ENCODE measurements around the gene PEPD.

Gene PEPD

DNA sequence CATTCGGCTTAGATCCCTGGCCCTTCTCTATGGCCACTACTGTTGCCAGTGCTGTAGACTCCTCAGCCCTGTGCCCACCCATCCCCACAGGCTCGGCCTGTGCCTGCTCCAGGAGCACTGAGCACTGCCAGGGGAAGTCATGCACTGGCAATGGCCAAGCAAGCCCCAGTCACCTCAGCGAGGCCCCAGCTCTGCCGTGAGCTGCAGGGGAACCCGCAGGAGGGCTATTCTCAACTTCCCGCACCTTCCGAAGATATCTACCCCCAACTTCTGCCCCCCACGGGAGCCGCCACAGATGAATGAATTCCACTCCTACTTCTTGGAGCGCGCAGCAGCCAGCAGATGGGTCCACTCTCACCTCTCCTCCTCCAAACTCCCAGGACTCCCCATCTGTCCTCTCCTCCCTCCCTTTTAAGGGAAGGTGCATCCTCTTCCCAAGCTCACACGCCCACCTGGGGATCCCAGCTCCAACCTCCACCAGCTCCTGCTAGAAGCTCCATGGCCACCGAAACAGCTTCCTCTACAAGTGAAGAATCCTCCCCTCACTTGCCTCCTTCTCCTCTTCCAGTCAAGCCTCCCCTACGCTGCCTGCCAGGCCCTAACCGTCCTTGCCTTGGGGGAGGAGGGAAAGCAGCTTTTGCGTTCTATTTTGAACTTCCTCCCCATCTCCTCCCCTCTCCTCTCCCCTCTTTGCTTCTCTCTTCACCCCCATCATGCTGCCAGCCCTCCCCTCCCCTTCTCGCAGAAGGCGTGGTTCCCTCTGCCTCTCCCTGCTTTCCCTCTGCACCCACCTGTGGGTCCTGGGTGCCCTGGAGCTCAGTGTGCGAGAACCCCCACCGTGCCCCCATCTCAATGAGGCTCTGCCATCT lies 52.2 kb downstream of the PEPD start:
- peak overlapping the region; percentile 62 to 77 for H3K27ac Mint-ChIP-seq

DNA sequence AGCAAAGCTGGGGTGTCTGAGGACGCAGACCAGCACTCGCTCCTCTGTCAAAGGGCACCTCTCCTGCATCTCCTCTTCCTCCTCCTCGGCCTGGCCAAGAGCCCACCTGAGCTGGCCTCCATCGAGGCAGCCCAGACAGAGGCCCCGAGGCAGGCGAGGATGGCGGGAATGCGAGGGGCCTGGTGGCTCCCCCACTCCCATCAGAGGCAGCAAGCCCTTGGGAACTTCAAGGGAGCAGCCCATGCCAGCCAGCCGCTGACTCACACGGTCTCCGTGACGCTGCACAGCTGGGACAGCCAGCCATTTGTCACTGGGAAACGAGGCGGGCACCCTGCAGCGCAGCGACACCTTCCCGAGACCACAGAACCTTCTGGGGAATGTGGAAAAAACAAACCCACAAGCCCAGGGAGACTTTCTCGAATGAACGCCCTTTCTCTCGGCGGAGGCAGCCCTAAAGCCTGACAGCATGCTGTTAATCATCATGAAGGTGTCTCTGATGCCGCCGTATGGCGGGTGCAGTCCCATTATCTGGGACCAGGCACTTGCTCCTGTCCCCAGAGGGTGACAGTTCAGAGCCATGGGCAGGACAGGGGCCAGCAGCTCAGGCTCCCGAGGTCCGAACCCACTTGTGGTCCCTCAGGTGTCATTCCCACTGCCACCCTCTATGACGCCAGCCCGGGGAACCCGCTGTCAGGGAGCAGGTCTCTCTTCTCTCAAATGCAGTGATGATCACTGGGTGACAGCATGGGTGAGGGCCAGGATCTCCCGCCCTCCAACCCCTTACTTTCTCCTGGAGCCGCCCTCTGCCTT lies 53.0 kb downstream of the PEPD start:
- no peaks in the 10 kb centered on the region for H3K36me3 Mint-ChIP-seq (ENCODE audit: insufficient read depth)

More for the DNA sequence above, 52.2 kb downstream of the PEPD start:
- Mint-ChIP-seq H3K9me3 (no peaks in the 10 kb centered on the region), H3K27me3 (no peaks in the 10 kb centered on the region), H3K4me3 (no peak overlapping the region), H3K4me1 (ENCODE audit: low read depth in 2 of 2) (peaks cover 10 to 16% of the 10 kb centered on the region in 2 donors), H3K36me3 (ENCODE audit: insufficient read depth) (peaks cover 3% of the 10 kb centered on the region)
- DNase-seq = no peak
- no peak for ATAC-seq (replicated peaks)

DNA sequence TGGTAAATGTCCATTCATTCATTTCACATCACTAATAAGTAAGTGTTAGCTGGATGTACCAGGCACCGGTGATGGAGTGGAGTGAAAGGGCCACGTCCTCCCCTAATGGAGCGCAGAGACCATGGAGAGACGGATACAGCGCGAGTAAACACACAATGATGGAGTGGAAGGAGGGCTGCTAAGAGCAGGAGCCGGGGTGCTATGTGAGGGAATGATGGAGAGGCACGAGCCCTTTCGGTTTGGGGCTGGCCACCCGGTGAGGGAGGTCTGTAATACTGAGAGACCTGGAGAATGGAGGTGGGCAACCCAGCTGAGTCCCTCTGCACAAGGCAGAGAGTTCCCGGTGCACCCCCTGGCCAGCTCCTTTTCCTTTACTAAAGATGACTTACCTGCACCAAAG lies 53.7 kb downstream of the PEPD start:
- H3K4me1 Mint-ChIP-seq (ENCODE audit: low read depth in 2 of 2) = peaks cover 5 to 16% of the 10 kb centered on the region in 2 donors
- no peak for ATAC-seq (replicated peaks)
- H3K27me3 Mint-ChIP-seq = no peaks in the 10 kb centered on the region
- H3K27ac Mint-ChIP-seq = no peak overlapping the region
- no peaks in the 10 kb centered on the region for H3K9me3 Mint-ChIP-seq
- no peak overlapping the region for H3K4me3 Mint-ChIP-seq
- no peak for DNase-seq
- no peaks in the 10 kb centered on the region for H3K36me3 Mint-ChIP-seq (ENCODE audit: insufficient read depth)

More for the DNA sequence above, 53.0 kb downstream of the PEPD start:
- ATAC-seq (replicated peaks) (no peak), DNase-seq (no peak)
- peak overlapping the region in 1 of 2 donors; percentile 62 for H3K27ac Mint-ChIP-seq
- H3K27me3 Mint-ChIP-seq = no peaks in the 10 kb centered on the region
- H3K9me3 Mint-ChIP-seq = no peaks in the 10 kb centered on the region
- H3K4me1 Mint-ChIP-seq (ENCODE audit: low read depth in 2 of 2) = peaks cover 8 to 16% of the 10 kb centered on the region in 2 donors
- H3K4me3 Mint-ChIP-seq = no peak overlapping the region

DNA sequence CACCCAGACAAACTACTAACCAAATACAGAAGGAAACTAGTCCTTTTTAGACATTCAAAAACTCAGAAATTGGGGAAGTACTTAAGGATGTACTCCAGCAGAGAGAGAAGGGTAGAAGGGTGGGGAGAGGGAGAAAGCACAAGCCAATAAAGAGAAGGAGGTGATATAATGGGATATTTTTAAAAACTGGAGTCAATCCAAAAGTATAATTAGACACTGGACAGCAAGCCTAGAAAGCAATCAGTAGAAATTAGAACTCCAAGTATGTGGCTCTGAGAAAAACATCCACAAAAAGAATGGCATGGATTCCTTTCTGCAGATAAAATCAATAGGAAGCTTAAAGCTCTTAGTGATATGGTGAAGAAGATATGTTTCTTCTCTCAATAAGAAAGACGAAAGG lies 55.8 kb downstream of the PEPD start:
- Mint-ChIP-seq H3K4me1 (ENCODE audit: low read depth in 2 of 2) (peaks cover 5 to 16% of the 10 kb centered on the region in 2 donors), H3K27ac (peak overlapping the region in 1 of 2 donors; percentile 50), H3K27me3 (no peaks in the 10 kb centered on the region), H3K36me3 (ENCODE audit: insufficient read depth) (no peaks in the 10 kb centered on the region), H3K4me3 (no peak overlapping the region), H3K9me3 (no peaks in the 10 kb centered on the region)
- no peak for ATAC-seq (replicated peaks)
- DNase-seq = no peak

DNA sequence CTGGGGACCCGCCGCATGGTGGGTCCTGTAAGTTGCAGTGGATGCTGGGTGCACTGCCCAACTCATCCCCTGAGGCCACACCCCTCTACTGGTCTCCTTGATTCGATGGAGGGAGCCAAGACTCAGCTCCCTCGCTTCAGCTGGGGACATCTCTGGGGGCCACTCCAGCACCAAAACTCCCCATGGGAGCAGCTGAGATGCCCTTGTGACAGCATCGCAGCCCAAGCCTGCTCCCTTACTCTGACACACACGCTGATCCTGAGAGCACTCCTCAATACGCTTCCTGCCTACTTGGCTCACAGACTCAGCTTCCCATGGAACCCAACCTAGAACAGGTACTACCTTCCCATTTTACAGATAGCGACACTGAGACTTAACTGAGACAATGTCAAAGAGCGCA lies 56.2 kb downstream of the PEPD start:
- Mint-ChIP-seq H3K27ac (peak overlapping the region in 1 of 2 donors; percentile 50), H3K27me3 (no peaks in the 10 kb centered on the region), H3K4me3 (no peak overlapping the region), H3K4me1 (ENCODE audit: low read depth in 2 of 2) (peaks cover 5 to 18% of the 10 kb centered on the region in 2 donors), H3K36me3 (ENCODE audit: insufficient read depth) (no peaks in the 10 kb centered on the region), H3K9me3 (no peaks in the 10 kb centered on the region)
- ATAC-seq (replicated peaks) (no peak), DNase-seq (no peak)

DNA sequence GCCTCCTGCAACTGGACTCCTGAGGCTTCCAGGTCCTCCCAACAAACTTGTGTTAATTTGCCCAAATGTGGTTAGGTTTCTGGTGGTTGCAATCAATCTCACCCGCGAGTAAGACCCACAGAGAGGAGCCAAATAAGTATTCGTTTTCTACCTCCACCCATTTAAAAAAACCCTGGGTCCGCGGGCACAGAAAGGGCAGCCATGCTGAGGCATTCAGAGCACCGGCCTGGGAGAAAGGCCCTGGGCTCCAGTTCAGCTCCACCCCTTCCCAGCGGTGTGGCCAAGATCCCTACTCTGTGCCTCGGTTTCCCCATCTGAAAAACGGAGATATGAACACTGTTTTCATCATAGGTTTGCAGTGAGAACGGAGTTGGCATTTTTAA lies 56.9 kb downstream of the PEPD start:
- ATAC-seq (replicated peaks) (no peak), DNase-seq (no peak)
- Mint-ChIP-seq H3K27ac (no peak overlapping the region), H3K27me3 (no peaks in the 10 kb centered on the region), H3K36me3 (ENCODE audit: insufficient read depth) (no peaks in the 10 kb centered on the region), H3K4me3 (no peak overlapping the region), H3K9me3 (no peaks in the 10 kb centered on the region), H3K4me1 (ENCODE audit: low read depth in 2 of 2) (peaks cover 3 to 12% of the 10 kb centered on the region in 2 donors)

DNA sequence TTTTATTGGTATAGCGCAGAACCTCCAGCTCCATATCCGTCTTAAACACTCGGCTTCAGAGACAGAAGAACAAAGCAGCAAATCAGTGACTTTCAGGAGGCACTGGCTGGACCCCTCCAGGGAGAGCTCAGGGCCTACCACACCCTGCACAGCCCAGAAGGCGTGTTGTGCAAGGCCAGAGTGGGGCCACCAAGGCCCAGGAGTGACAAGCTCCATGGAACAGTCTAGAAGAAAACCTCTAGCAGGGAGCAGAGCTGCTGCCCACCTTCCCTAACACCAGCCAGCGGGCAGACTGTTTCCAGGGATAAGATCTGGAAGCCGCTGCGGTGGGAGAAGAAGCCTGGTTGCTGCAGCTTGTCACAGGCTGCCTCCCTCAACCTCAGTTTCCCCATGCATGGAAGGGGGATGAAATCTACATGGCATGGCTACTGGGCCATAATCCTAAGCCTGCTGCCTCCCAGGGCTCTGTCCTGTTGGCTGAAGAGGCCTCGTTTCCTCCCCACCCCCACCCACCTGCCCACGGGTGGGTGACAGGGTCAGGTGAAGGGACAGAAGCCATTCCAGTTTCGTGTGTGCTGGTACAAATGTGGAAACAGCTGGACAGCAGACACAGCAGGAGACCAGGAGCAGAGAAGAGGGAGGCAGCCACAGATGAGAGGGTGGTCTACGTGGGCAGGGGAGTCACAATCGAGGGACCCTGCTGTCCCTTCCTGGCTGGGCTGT lies 57.4 kb downstream of the PEPD start:
- no peak overlapping the region for H3K27ac Mint-ChIP-seq
- DNase-seq = no peak

DNA sequence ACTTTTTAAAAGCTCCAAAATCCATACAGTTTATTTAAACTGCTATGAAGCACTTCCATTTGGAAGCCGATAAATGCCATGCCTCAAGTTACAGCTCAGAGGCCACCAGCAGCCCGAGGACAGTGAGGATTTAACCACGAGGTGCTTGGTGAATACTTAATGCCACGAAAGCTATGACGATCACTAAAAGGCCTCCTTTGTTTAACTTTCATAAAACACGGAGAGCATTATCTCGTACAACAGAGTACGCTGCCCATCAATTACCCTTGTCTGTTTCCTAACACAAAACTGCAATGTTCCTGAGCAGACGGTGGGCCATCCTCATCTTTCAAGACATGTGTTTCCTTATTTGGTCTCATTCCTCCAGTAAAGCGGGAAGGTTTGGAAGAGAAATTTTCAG lies 58.4 kb downstream of the PEPD start:
- Mint-ChIP-seq H3K27ac (no peak overlapping the region), H3K4me1 (ENCODE audit: low read depth in 2 of 2) (peaks cover 3 to 6% of the 10 kb centered on the region in 2 donors), H3K4me3 (no peak overlapping the region), H3K9me3 (no peaks in the 10 kb centered on the region), H3K27me3 (no peaks in the 10 kb centered on the region), H3K36me3 (ENCODE audit: insufficient read depth) (no peaks in the 10 kb centered on the region)
- ATAC-seq (replicated peaks) (no peak), DNase-seq (no peak)

More for the DNA sequence above, 57.4 kb downstream of the PEPD start:
- Mint-ChIP-seq H3K36me3 (ENCODE audit: insufficient read depth) (no peaks in the 10 kb centered on the region), H3K4me1 (ENCODE audit: low read depth in 2 of 2) (peaks cover 3 to 6% of the 10 kb centered on the region in 2 donors), H3K27me3 (no peaks in the 10 kb centered on the region), H3K9me3 (no peaks in the 10 kb centered on the region), H3K4me3 (no peak overlapping the region)
- no peak for ATAC-seq (replicated peaks)

DNA sequence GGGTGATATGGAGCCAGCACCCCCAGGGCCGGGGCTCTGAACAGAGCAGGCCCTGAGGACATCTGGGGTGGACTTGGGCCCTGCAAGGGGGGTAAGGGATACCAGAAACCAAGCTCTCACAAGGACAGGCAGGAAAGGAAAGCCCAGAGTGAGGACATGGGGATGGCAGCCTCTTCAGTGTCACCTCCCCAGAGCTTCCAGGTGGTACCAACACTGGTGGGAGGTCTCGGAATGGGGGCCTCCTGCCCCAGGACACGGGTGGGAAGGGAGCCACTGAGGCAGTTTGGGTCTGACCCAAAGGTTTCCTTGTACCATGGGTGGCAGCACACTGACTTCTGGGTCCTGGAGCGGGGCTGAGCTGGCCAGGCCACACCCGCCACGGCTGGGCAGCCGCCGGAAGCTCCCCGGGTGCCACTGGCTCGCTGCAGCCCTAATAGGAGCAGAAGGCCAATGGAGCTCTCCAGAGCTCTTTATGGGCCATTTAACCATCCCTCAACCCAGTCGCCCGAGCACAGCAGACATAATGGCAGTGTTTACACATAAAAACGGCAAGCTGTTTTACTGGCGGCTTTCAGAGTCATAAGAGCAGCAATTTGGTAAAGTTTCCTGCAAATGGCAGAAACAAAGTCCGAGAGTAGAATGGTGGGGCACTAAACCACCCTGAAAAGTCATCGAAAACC lies 59.3 kb downstream of the PEPD start:
- Mint-ChIP-seq H3K36me3 (ENCODE audit: insufficient read depth) (no peaks in the 10 kb centered on the region), H3K4me3 (no peak overlapping the region), H3K9me3 (no peaks in the 10 kb centered on the region), H3K4me1 (ENCODE audit: low read depth in 2 of 2) (peaks cover 3% of the 10 kb centered on the region in 2 donors), H3K27me3 (no peaks in the 10 kb centered on the region), H3K27ac (no peak overlapping the region)
- ATAC-seq (replicated peaks) = no peak
- DNase-seq = no peak

DNA sequence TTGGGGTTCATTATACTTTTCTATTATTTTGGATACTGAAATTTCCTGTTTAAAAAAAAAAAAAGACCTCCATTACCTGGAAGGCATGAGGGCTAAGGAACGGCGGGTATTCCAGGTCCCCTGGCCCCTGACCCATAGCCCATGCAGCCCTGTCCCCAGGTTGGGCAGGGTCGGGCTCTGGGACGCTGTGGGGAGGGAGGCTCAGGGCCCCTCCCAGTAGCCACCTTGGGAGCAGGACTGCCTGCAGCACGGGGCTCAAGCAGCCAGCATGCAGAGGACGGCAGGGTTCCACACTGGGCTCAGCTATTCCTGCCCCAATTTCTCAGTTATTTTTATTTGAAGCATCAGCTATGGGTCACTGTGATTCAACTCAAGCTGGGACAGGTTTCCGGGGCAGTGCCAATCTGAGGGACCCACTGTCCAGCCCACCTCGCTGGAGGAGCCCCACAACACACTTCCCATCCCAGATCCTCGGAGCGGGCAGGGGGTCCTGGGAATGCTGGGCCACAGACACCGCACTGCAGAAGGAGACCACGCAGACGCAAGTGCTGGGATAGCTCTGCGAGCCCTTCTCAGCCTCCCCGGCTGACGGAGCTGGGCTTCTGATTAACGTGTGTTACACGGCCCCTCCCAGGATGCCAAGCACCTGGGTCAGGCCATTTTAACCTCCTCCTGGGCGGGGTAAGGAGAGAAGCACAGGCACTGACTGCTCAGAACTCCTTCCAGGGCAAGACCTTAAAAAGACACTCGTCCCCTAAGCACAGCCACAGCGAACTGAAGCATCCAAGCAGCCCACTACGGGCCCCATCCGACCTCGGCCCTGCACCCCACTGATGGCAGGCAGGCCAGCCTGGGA lies 60.1 kb downstream of the PEPD start:
- DNase-seq = no peak
- ATAC-seq (replicated peaks) = no peak
- Mint-ChIP-seq H3K36me3 (ENCODE audit: insufficient read depth) (no peaks in the 10 kb centered on the region), H3K27ac (no peak overlapping the region), H3K27me3 (no peaks in the 10 kb centered on the region), H3K4me3 (no peak overlapping the region), H3K9me3 (no peaks in the 10 kb centered on the region), H3K4me1 (ENCODE audit: low read depth in 2 of 2) (peaks cover 3% of the 10 kb centered on the region in 2 donors)

DNA sequence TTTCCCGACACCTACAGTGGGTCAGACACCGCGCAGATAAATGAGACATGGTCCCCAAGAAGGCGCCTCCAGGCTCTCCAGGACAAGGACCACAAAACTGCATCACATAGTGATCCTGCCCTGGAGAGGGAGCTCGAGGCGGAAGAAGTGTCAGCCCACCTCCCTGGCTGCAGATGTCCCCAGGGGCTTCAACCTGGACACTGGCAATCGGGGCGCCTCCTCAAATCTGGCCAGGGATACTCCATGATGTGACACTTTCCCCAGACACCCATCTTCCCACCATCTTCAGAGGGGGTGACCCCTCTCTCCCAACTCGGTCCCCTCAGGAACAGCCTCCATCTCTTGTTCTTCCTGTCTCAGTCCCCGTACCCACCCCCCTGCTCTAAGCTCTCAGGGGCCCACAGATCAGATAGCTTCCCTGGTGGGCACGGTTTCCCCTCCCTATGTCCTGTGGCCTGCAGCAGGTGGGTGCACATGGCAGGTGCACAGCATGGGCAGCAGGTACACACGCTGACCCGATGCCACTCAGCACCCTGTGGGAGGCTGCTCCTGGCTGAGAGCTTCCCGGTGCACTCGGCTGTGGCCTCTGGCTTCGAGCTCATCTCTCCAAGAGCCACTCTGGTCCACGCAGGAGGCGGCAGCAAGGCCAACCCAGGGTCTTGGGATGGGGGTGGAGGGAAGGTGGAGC lies 61.2 kb downstream of the PEPD start:
- no peak for ATAC-seq (replicated peaks)
- Mint-ChIP-seq H3K4me1 (ENCODE audit: low read depth in 2 of 2) (peaks cover 1 to 3% of the 10 kb centered on the region in 2 donors), H3K4me3 (no peak overlapping the region), H3K27me3 (no peaks in the 10 kb centered on the region), H3K9me3 (no peaks in the 10 kb centered on the region), H3K36me3 (ENCODE audit: insufficient read depth) (no peaks in the 10 kb centered on the region), H3K27ac (no peak overlapping the region)
- no peak for DNase-seq
